A549 (cell line): ENCODE results near the gene ELMO3. TPM values are rescaled to one million over a fixed set of nuclear protein-coding genes. Genes with fewer than 3 reads are reported as not detected.
A peak's percentile ranks its signal among the peaks of the same experiment; 100 is the strongest.

Experiments used
- ATAC-seq, 2 experiments: fragments of 200-7000 bp in 1 of 2; fragments of >200 bp in 1 of 2; cut with Nextera tagmentation in 1 of 2; cut with Tn5 transposase in 1 of 2; 3 replicates each; pipeline versions ENCODE4 v1.8.0 to v1.9.1; 2018 to 2020; ENCODE audit warnings: mild to moderate bottlenecking in 1 of 2, moderate library complexity in 1 of 2
- CTCF ChIA-PET: fragments of 300-600 bp; sonication (Branson Sonifier 250); formaldehyde crosslinking; extraction: SDS; loops from one replicate; lab custom pipeline; 2021; ENCODE audit warnings: antibody characterized with exemption, inconsistent platforms; lab: Yijun Ruan, JAX
- POLR2A ChIA-PET: fragments of 350-600 bp; formaldehyde crosslinking; extraction: SDS; loops from one replicate; lab custom pipeline; 2021; ENCODE audit warnings: antibody characterized with exemption, inconsistent platforms; lab: Yijun Ruan, JAX
- DNase-seq, 2 experiments: peaks; one replicate each; pipeline versions ENCODE4 v3.0.0 to v3.0.0-alpha.2; 2011 to 2016; ENCODE audit warnings: low read depth in 1 of 2, low spot score in 1 of 2
- FAIRE-seq: peaks from 2 replicates; lab custom pipeline; 2011; peaks lifted over from hg19 to GRCh38; lab: Jason Lieb, UNC
- H3K27ac ChIP-seq, 2 experiments: fragments of >200 bp; sonication (Bioruptor Twin); formaldehyde crosslinking; 3 replicates each; pipeline ENCODE4 v1.5.1; 2016 to 2017
- H3K4me1 ChIP-seq: fragments of >200 bp; sonication (Bioruptor Twin); formaldehyde crosslinking; 3 replicates; pipeline ENCODE4 v1.6.1; 2016
- H3K4me2 ChIP-seq: fragments of >200 bp; sonication (Bioruptor Twin); formaldehyde crosslinking; 3 replicates; pipeline ENCODE4 v1.6.1; 2016
- H3K4me3 ChIP-seq: fragments of >200 bp; sonication (Bioruptor Twin); formaldehyde crosslinking; 3 replicates; pipeline ENCODE4 v1.5.1; 2016
- H3K9me3 ChIP-seq: fragments of >200 bp; sonication (Bioruptor Twin); formaldehyde crosslinking; 3 replicates; pipeline ENCODE4 v1.6.1; 2016
- CBX2 ChIP-seq: fragments of 200-600 bp; sonication (generic); IDR thresholded peaks from 2 replicates; pipeline ENCODE4 v1.6.1; 2016; ENCODE audit warnings: low read depth, mild to moderate bottlenecking, borderline replicate concordance
- CHD2 ChIP-seq: fragments of 150-350 bp; IDR thresholded peaks from 2 replicates; pipeline ENCODE4 v1.6.1; 2014; ENCODE audit warnings: low read length; ENCODE audit not compliant: partially characterized antibody
- CHD4 ChIP-seq: fragments of 200-600 bp; sonication (generic); IDR thresholded peaks from 2 replicates; pipeline ENCODE4 v1.6.1; 2016; ENCODE audit warnings: antibody characterized with exemption, mild to moderate bottlenecking, borderline replicate concordance
- EP300 ChIP-seq, 2 experiments: fragments of >200 bp; sonication (Bioruptor Twin); formaldehyde crosslinking; IDR thresholded peaks; 2 replicates in 1 of 2; 3 replicates in 1 of 2; pipeline ENCODE4 v1.6.1; 2016 to 2017
- ESRRA ChIP-seq: fragments of 150-350 bp; IDR thresholded peaks from 2 replicates; pipeline ENCODE4 v1.6.1; 2014; ENCODE audit warnings: mild to moderate bottlenecking, low read length, borderline replicate concordance
- FOXS1 ChIP-seq: fragments of 250-450 bp; sonication (Bioruptor Pico); IDR thresholded peaks from 2 replicates; pipeline ENCODE4 v1.5.0; 2020; ENCODE audit warnings: mild to moderate bottlenecking, moderate library complexity
- HEYL ChIP-seq: fragments of 250-450 bp; sonication (Bioruptor Pico); IDR thresholded peaks from 2 replicates; pipeline ENCODE4 v1.8.0; 2021; ENCODE audit warnings: mild to moderate bottlenecking, moderate library complexity
- HOXA7 ChIP-seq: fragments of 250-450 bp; sonication (Bioruptor Pico); IDR thresholded peaks from 2 replicates; pipeline ENCODE4 v1.5.0; 2020; ENCODE audit warnings: mild to moderate bottlenecking, moderate library complexity
- HOXB13 ChIP-seq: fragments of 250-450 bp; sonication (Bioruptor Pico); IDR thresholded peaks from 2 replicates; pipeline ENCODE4 v1.5.0; 2020; ENCODE audit warnings: low read depth, mild to moderate bottlenecking, moderate library complexity
- JUNB ChIP-seq: fragments of >200 bp; sonication (Bioruptor Twin); formaldehyde crosslinking; IDR thresholded peaks from 2 replicates; pipeline ENCODE4 v1.6.1; 2016
- MAFK ChIP-seq: fragments of 450-650 bp; IDR thresholded peaks from 2 replicates; pipeline ENCODE4 v1.6.1; 2014; ENCODE audit not compliant: partially characterized antibody
- NFE2L2 ChIP-seq: fragments of 150-350 bp; conservative IDR thresholded peaks from 2 replicates; pipeline ENCODE4 v1.6.1; 2014; ENCODE audit warnings: low read length
- NPAS2 ChIP-seq: fragments of 250-450 bp; sonication (Bioruptor Pico); IDR thresholded peaks from 2 replicates; pipeline ENCODE4 v1.8.0; 2022; ENCODE audit warnings: mild to moderate bottlenecking, moderate library complexity, borderline replicate concordance
- NR3C1 ChIP-seq: fragments of >200 bp; sonication (Bioruptor Twin); formaldehyde crosslinking; IDR thresholded peaks from 3 replicates; pipeline ENCODE4 v1.6.1; 2017
- POLR2A ChIP-seq: IDR thresholded peaks from 2 replicates; pipeline ENCODE4 v1.6.1; 2012; ENCODE audit warnings: mild to moderate bottlenecking, low read length
- POLR2AphosphoS2 ChIP-seq: conservative IDR thresholded peaks from 2 replicates; pipeline ENCODE4 v1.6.1; 2012; ENCODE audit warnings: low read length, improper control_type of control experiment, inconsistent platforms
- RAD21 ChIP-seq, 2 experiments: fragments of >200 bp in 1 of 2; sonication (Bioruptor Twin) in 1 of 2; formaldehyde crosslinking in 1 of 2; IDR thresholded peaks in 1 of 2; conservative IDR thresholded peaks in 1 of 2; 2 replicates in 1 of 2; 3 replicates in 1 of 2; pipeline ENCODE4 v1.6.1; 2012 to 2018; ENCODE audit warnings: inconsistent platforms in 1 of 2
- RFX5 ChIP-seq: fragments of 450-650 bp; IDR thresholded peaks from 2 replicates; pipeline ENCODE4 v1.7.1; 2014; ENCODE audit warnings: antibody characterized with exemption, mild to moderate bottlenecking, moderate library complexity
- RNF2 ChIP-seq: fragments of 200-600 bp; sonication (generic); IDR thresholded peaks from 2 replicates; pipeline ENCODE4 v1.6.1; 2016; ENCODE audit warnings: low read depth, mild to moderate bottlenecking, antibody characterized with exemption, moderate library complexity, borderline replicate concordance
- SREBF2 ChIP-seq: fragments of 450-650 bp; IDR thresholded peaks from 2 replicates; pipeline ENCODE4 v1.6.1; 2014; ENCODE audit warnings: mild to moderate bottlenecking, moderate library complexity
- TFCP2L1 ChIP-seq: fragments of 250-450 bp; sonication (Bioruptor Pico); IDR thresholded peaks from 2 replicates; pipeline ENCODE4 v1.5.0; 2021; ENCODE audit warnings: mild to moderate bottlenecking
- ZC3H11A ChIP-seq: fragments of 450-650 bp; IDR thresholded peaks from 2 replicates; pipeline ENCODE4 v1.6.1; 2014; ENCODE audit warnings: antibody characterized with exemption, mild to moderate bottlenecking
- ZSCAN20 ChIP-seq: fragments of 250-450 bp; sonication (Bioruptor Pico); IDR thresholded peaks from 2 replicates; pipeline ENCODE4 v1.8.0; 2022; ENCODE audit warnings: mild to moderate bottlenecking, moderate library complexity
- WGBS: methylation state at CpG from one replicate; pipeline ENCODE4 v1.1.6; 2017; ENCODE audit errors: missing lambda C conversion rate; 5-methylcytosine and 5-hydroxymethylcytosine counted together
- polyA plus RNA-seq, 4 experiments: library from polyadenylated mRNA; depleted of rRNA in 3 of 4; stranded (reverse); fragments of >200 nt; fragmentation: RNase III in 1 of 4; extraction: RNeasy Plus Mini Kit Qiagen cat#74134 plus additional on column Dnase treatment in 1 of 4; gene quantifications; 2 replicates in 3 of 4; 3 replicates in 1 of 4; pipeline ENCODE4 v1.2.3, GENCODE V29; 2011 to 2017
- TF ChIP-seq, protein P1 (sequence below): fragments of 150-350 bp; IDR thresholded peaks from 2 replicates; pipeline ENCODE4 v1.6.1; 2014; ENCODE audit warnings: low read depth, mild to moderate bottlenecking, low read length
- TF ChIP-seq, protein P2 (sequence below): fragments of 250-450 bp; sonication (Bioruptor Pico); IDR thresholded peaks from 2 replicates; pipeline ENCODE4 v1.5.0; 2020; ENCODE audit warnings: low read depth, mild to moderate bottlenecking, moderate library complexity
- TF ChIP-seq, protein P3 (sequence below): IDR thresholded peaks from 2 replicates; pipeline ENCODE4 v1.6.1; 2012
- TF ChIP-seq, protein P4 (sequence below): fragments of >200 bp; sonication (Bioruptor Twin); formaldehyde crosslinking; IDR thresholded peaks from 2 replicates; pipeline ENCODE4 v1.6.1; 2016
- TF ChIP-seq, protein P5 (sequence below): IDR thresholded peaks from 2 replicates; pipeline ENCODE4 v1.6.1; 2012; ENCODE audit warnings: low read depth, borderline replicate concordance

Gene ELMO3
- polyA plus RNA-seq, 2 of the 4 experiments (the other 2 are of a cell fraction) = 0.62 to 1.4 TPM

DNA sequence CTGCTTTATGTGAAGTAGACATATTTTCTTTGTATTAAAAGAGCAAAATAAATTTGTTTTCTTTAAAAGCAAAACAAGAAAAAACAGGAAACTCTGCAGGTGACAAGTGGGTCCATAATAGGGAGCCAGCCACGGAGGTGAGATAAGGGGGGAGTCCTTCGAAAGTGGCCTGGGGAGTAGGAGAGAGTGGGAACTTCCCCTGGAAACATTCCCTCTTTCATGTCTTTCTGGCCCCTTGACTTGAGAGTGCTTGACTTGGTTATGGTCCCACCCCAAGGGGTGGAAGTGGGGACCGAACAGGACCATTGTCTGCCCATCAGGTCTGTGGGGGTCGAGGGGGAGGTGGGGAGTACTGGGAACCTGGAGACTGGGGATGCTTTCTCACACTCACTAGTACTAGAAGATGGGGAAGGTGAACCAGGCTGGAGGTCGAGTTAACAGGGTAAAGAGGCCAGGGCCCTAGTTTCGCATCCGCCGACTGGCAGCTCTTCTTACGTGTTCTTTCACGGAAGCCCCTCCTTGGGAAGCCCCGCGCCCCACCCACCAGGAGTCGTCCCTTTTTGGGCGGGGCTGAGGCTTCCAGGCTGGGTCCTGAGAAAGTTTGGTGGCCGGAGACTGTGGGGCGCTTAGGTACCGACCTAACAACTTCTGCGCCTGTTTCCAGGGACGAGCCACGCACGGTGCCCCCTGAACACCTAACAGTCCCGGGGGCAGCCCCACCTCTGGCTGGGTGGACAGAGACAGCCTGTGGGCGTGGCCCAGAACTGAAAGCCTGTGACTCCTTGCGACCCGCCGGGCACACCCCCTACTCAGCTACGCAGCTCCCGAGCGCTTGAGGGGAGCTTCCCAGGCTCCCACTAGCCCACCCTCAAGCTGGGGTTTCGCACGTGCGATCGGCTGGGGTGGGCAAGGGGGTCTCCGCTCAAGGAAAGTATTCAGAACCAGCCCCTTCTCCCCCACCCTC lies 40.0 kb upstream of the ELMO3 start:
- Histone ChIP-seq H3K27ac (peak overlapping the region; percentile 86 to 90), H3K4me3 (peak overlapping the region; percentile 94), H3K4me1 (peaks cover 21% of the 10 kb centered on the region), H3K9me3 (no peaks in the 10 kb centered on the region), H3K4me2 (peak overlapping the region; percentile 88)
- peak; percentile 52 to 59 for DNase-seq
- FAIRE-seq = no peak
- TF ChIP-seq, protein P1, sequence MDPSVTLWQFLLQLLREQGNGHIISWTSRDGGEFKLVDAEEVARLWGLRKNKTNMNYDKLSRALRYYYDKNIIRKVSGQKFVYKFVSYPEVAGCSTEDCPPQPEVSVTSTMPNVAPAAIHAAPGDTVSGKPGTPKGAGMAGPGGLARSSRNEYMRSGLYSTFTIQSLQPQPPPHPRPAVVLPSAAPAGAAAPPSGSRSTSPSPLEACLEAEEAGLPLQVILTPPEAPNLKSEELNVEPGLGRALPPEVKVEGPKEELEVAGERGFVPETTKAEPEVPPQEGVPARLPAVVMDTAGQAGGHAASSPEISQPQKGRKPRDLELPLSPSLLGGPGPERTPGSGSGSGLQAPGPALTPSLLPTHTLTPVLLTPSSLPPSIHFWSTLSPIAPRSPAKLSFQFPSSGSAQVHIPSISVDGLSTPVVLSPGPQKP = no peak
- TF ChIP-seq CHD4 (no peak), JUNB (no peak), RFX5 (no peak), TFCP2L1 (CRISPR knock-in tag) (no peak), POLR2AphosphoS2 (no peak), ESRRA (no peak), HOXA7 (CRISPR knock-in tag) (no peak), CBX2 (no peak), POLR2A (no peak), SREBF2 (no peak), ZC3H11A (no peak), CHD2 (no peak), NR3C1 (no peak), NFE2L2 (no peak), ZSCAN20 (no peak)
- TF ChIP-seq, protein P2, sequence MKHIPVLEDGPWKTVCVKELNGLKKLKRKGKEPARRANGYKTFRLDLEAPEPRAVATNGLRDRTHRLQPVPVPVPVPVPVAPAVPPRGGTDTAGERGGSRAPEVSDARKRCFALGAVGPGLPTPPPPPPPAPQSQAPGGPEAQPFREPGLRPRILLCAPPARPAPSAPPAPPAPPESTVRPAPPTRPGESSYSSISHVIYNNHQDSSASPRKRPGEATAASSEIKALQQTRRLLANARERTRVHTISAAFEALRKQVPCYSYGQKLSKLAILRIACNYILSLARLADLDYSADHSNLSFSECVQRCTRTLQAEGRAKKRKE (CRISPR knock-in tag) = no peak
- TF ChIP-seq, protein P3, sequence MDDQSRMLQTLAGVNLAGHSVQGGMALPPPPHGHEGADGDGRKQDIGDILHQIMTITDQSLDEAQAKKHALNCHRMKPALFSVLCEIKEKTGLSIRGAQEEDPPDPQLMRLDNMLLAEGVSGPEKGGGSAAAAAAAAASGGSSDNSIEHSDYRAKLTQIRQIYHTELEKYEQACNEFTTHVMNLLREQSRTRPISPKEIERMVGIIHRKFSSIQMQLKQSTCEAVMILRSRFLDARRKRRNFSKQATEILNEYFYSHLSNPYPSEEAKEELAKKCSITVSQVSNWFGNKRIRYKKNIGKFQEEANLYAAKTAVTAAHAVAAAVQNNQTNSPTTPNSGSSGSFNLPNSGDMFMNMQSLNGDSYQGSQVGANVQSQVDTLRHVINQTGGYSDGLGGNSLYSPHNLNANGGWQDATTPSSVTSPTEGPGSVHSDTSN = no peak
- ChIA-PET CTCF (interaction anchor here (0.6 to 20.5 kb wide), 17 partner anchors 3 to 211 kb away, joined by 3 to 314 read pairs (median 4); partner anchors contain the start of genes B3GNT9, FBXL8, HSF4 and NOL3), POLR2A (interaction anchor here (0.6 to 3.0 kb wide), 3 partner anchors 11 to 563 kb away, joined by 5 to 46 read pairs (median 6); partner anchors contain the start of gene NOL3)
- ATAC-seq = peak in 1 of 2 experiments; percentile 51; a peak in 3 of 6 replicates
- whole genome bisulfite sequencing = 17% methylated on average over 20 of the region's 34 CpGs

DNA sequence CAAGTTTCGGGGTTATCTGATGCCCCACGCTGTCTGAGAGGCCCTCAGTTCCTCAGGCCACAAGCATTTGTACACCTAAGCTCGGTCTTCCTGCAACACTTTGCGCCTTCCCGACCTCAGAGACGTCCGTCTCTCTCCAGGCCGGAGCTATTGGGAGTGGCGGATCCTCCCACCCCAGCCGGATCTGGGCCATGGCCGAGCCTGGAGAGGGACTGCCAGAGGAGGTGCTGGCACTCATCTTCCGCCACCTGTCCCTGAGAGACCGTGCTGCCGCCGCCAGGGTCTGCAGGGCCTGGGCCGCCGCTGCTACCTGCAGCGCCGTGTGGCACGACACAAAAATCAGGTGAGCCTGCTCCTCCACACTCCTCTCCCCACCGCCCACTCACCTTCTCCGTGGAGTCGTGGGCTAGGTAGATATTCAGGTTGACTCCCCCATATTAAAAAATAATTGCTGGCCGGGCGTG lies 37.3 kb upstream of the ELMO3 start:
- WGBS = 85% methylated on average over 25 of the region's 25 CpGs
- ChIA-PET POLR2A (interaction anchor here (3.0 kb wide), 1 partner anchor 8 kb away, joined by 46 read pairs; the partner anchor contains the start of gene NOL3), CTCF (interaction anchor here (1.2 to 20.5 kb wide), 9 partner anchors 5 to 304 kb away, joined by 3 to 314 read pairs (median 7); partner anchors contain the start of genes B3GNT9, FBXL8, HSF4 and NOL3)
- Histone ChIP-seq H3K4me3 (no peak overlapping the region), H3K4me2 (peak overlapping the region; percentile 88), H3K9me3 (no peaks in the 10 kb centered on the region), H3K27ac (no peak overlapping the region), H3K4me1 (peaks cover 10% of the 10 kb centered on the region; the same call in 2 of the 3 replicates)
- FAIRE-seq = no peak
- no peak for ATAC-seq
- TF ChIP-seq, protein P4, sequence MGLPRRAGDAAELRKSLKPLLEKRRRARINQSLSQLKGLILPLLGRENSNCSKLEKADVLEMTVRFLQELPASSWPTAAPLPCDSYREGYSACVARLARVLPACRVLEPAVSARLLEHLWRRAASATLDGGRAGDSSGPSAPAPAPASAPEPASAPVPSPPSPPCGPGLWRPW = no peak
- TF ChIP-seq EP300 (IDR thresholded peaks at IDR 0.05) (no peak), MAFK (no peak), NR3C1 (no peak), RAD21 (conservative IDR thresholded peaks at IDR 0.05 in 1 of 2, IDR thresholded peaks at IDR 0.05 in 1 of 2) (no peak), FOXS1 (CRISPR knock-in tag) (no peak), HEYL (CRISPR knock-in tag) (no peak), RNF2 (no peak), NPAS2 (CRISPR knock-in tag) (no peak), HOXB13 (no peak)
- TF ChIP-seq, protein P5, sequence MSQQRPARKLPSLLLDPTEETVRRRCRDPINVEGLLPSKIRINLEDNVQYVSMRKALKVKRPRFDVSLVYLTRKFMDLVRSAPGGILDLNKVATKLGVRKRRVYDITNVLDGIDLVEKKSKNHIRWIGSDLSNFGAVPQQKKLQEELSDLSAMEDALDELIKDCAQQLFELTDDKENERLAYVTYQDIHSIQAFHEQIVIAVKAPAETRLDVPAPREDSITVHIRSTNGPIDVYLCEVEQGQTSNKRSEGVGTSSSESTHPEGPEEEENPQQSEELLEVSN = no peak
- no peak for DNase-seq
